ENCODE data around the gene TRIM44.

- TF ChIP-seq CTCF (IDR thresholded peaks at IDR 0.05; ENCODE audit: low read length) (no peak), EZH2 (IDR thresholded peaks at IDR 0.05; ENCODE audit: borderline replicate concordance, low read length) (no peak)
Observed at GRCh38 chr11:35712533-35712932, 50.0 kb downstream of the TRIM44 start.

Data from OCI-LY1 (cell line).